GM12878 (cell line): ENCODE measurements around the gene MTM1. TPM values are rescaled to one million over a fixed set of nuclear protein-coding genes. Genes with fewer than 3 reads are reported as not detected.

ENCODE experiments used
- ATAC-seq: fragments of 200-7000 bp; cut with Tn5 transposase; 3 replicates; pipeline ENCODE4 v1.9.1; 2020; ENCODE audit warnings: mild to moderate bottlenecking, moderate library complexity
- BruUV-seq: library from RNA; stranded (reverse); fragments of 400-500 nt; replicated peaks from 2 replicates; lab custom pipeline; 2021; lab: Mats Ljungman, UMichigan
- CTCF ChIA-PET: fragments of 300-600 bp; sonication (Branson Sonifier 250); formaldehyde crosslinking; extraction: SDS; loops from one replicate; lab custom pipeline; 2021; ENCODE audit warnings: inconsistent platforms; lab: Yijun Ruan, JAX
- POLR2A ChIA-PET: fragments of 350-600 bp; formaldehyde crosslinking; extraction: SDS; loops from one replicate; lab custom pipeline; 2021; ENCODE audit warnings: inconsistent platforms; lab: Charles Lee
- RAD21 ChIA-PET: fragments of 300-600 bp; sonication (Branson Sonifier 250); formaldehyde crosslinking; loops from one replicate; lab custom pipeline; 2023; ENCODE audit warnings: antibody characterized with exemption; ENCODE audit not compliant: unreplicated experiment; lab: Charles Lee
- SMC1A ChIA-PET: fragments of 300-600 bp; sonication (Branson Sonifier 250); formaldehyde crosslinking; loops from one replicate; lab custom pipeline; 2023; ENCODE audit not compliant: unreplicated experiment, uncharacterized antibody; lab: Charles Lee
- DNase-seq: peaks from one replicate; pipeline ENCODE4 v3.0.0-alpha.2; 2011; ENCODE audit warnings: low read depth, low spot score
- FAIRE-seq: peaks from 3 replicates; lab custom pipeline; 2011; peaks lifted over from hg19 to GRCh38; lab: Jason Lieb, UNC
- H2AFZ ChIP-seq: 2 replicates; pipeline ENCODE4 v1.6.0; 2011; ENCODE audit warnings: low read depth, low read length, control low read depth; ENCODE audit not compliant: control insufficient read depth
- H3K27ac ChIP-seq: 2 replicates; pipeline ENCODE4 v1.5.1; 2011; ENCODE audit warnings: control low read depth; ENCODE audit not compliant: control insufficient read depth, insufficient read depth
- H3K27me3 ChIP-seq, 2 experiments: replicated peaks in 1 of 2; 2 replicates each; pipeline versions ENCODE4 v1.6.0 to v1.6.1; 2011; ENCODE audit warnings: low read length in 1 of 2; ENCODE audit not compliant: control insufficient read depth in 2 of 2, insufficient read depth in 2 of 2
- H3K36me3 ChIP-seq, 2 experiments: 2 replicates each; pipeline ENCODE4 v1.5.1; 2011; ENCODE audit warnings: low read length in 1 of 2; ENCODE audit not compliant: control insufficient read depth in 2 of 2, insufficient read depth in 2 of 2
- H3K4me1 ChIP-seq: 2 replicates; pipeline ENCODE4 v1.6.1; 2011; ENCODE audit warnings: mild to moderate bottlenecking, low read length, moderate library complexity, mixed read lengths; ENCODE audit not compliant: control insufficient read depth, insufficient read depth
- H3K4me2 ChIP-seq: 2 replicates; pipeline ENCODE4 v1.6.0; 2011; ENCODE audit warnings: control low read depth; ENCODE audit not compliant: control insufficient read depth, insufficient read depth
- H3K4me3 ChIP-seq: fragments of 200-600 bp; sonication (generic); 2 replicates; pipeline ENCODE4 v1.5.1; 2016
- H3K79me2 ChIP-seq: 2 replicates; pipeline ENCODE4 v1.6.0; 2011; ENCODE audit warnings: low read length; ENCODE audit not compliant: control insufficient read depth, insufficient read depth
- H3K9ac ChIP-seq: 2 replicates; pipeline ENCODE4 v1.8.0; 2011; ENCODE audit warnings: low read length, control low read depth, mixed read lengths; ENCODE audit not compliant: control insufficient read depth, insufficient read depth
- H3K9me3 ChIP-seq: replicated peaks from 3 replicates; pipeline ENCODE4 v1.5.1; 2011; ENCODE audit warnings: mild to moderate bottlenecking, low read length; ENCODE audit not compliant: control insufficient read depth, insufficient read depth
- H4K20me1 ChIP-seq: 2 replicates; pipeline ENCODE4 v1.6.0; 2011; ENCODE audit not compliant: control insufficient read depth, insufficient read depth
- EP300 ChIP-seq, 2 experiments: fragments of 150-350 bp in 1 of 2; IDR thresholded peaks; 2 replicates each; pipeline ENCODE4 v1.6.1; 2011 to 2012; ENCODE audit warnings: low read depth in 2 of 2, low read length in 2 of 2, borderline replicate concordance in 1 of 2, improper control_type of control experiment in 1 of 2, inconsistent platforms in 1 of 2; ENCODE audit not compliant: control insufficient read depth in 1 of 2
- HDAC6 ChIP-seq: fragments of 200-600 bp; sonication (generic); IDR thresholded peaks from one replicate; pipeline ENCODE4 v1.8.0; 2017; ENCODE audit warnings: antibody characterized with exemption; ENCODE audit not compliant: unreplicated experiment
- MAX ChIP-seq: IDR thresholded peaks from 2 replicates; pipeline ENCODE4 v1.6.1; 2012; ENCODE audit warnings: low read depth, low read length, improper control_type of control experiment
- MYB ChIP-seq: fragments of 150-350 bp; IDR thresholded peaks from 2 replicates; pipeline ENCODE4 v1.6.1; 2014; ENCODE audit warnings: mild to moderate bottlenecking, low read depth, low read length, borderline replicate concordance
- RAD51 ChIP-seq: fragments of 450-650 bp; IDR thresholded peaks from 2 replicates; pipeline ENCODE4 v1.6.1; 2016; ENCODE audit warnings: moderate library complexity, mild to moderate bottlenecking, inconsistent platforms
- RELA ChIP-seq: fragments of 450-650 bp; IDR thresholded peaks from 2 replicates; pipeline ENCODE4 v1.8.0; 2014; ENCODE audit warnings: borderline replicate concordance; ENCODE audit not compliant: partially characterized antibody
- SIN3A ChIP-seq: IDR thresholded peaks from 2 replicates; pipeline ENCODE4 v1.6.1; 2012; ENCODE audit warnings: low read depth, low read length, improper control_type of control experiment
- SMARCA5 ChIP-seq: fragments of 450-650 bp; IDR thresholded peaks from 2 replicates; pipeline ENCODE4 v1.6.1; 2017; ENCODE audit warnings: mild to moderate bottlenecking
- SREBF1 ChIP-seq: IDR thresholded peaks from 2 replicates; pipeline ENCODE4 v1.6.1; 2012; ENCODE audit warnings: mild to moderate bottlenecking, low read length
- STAT1 ChIP-seq: fragments of 450-650 bp; conservative IDR thresholded peaks from 2 replicates; pipeline ENCODE4 v1.6.1; 2014; ENCODE audit warnings: antibody characterized with exemption, mild to moderate bottlenecking
- YY1 ChIP-seq: IDR thresholded peaks from 2 replicates; pipeline ENCODE4 v1.6.1; 2011; ENCODE audit warnings: low read depth, mild to moderate bottlenecking, low read length
- ZNF24 ChIP-seq: fragments of 450-650 bp; IDR thresholded peaks from 2 replicates; pipeline ENCODE4 v1.6.1; 2017; ENCODE audit warnings: antibody characterized with exemption, mild to moderate bottlenecking
- WGBS: methylation state at CpG from one replicate; pipeline ENCODE4 v1.1.6; 2016; ENCODE audit warnings: low lambda C conversion rate; ENCODE audit not compliant: insufficient replicate concordance, insufficient coverage; ENCODE audit errors: missing lambda C conversion rate; 5-methylcytosine and 5-hydroxymethylcytosine counted together
- in situ Hi-C: fragments of 300-500 bp; cut with MboI; formaldehyde crosslinking; loops from 9 replicates; pipeline ENCODE4 v1.14.3; 2018; ENCODE audit warnings: mixed read lengths
- intact Hi-C: fragments of 100-400 bp; cut with micrococcal nuclease; formaldehyde crosslinking; loops from one replicate; pipeline ENCODE4 v1.14.2; 2022; ENCODE audit not compliant: unreplicated experiment
- polyA plus RNA-seq, 11 experiments: library from polyadenylated mRNA; depleted of rRNA in 4 of 11; unstranded in 6 of 11; stranded (reverse) in 5 of 11; fragments of >200 nt; fragmentation: Nextera tagmentation in 4 of 11; fragmentation: Illumina TruSeq in 1 of 11; extraction: Ambion mirVana in 4 of 11; extraction: Trizol in 1 of 11; gene quantifications; 1 replicate in 1 of 11; 2 replicates in 10 of 11; pipeline versions ENCODE4 v1.2.1 to v1.2.3, GENCODE V29; 2011 to 2016; ENCODE audit warnings: inconsistent platforms in 2 of 11, missing spikeins in 2 of 11, low read depth in 1 of 11
- total RNA-seq, 4 experiments: library from RNA; depleted of rRNA in 3 of 4; stranded (reverse); fragments of >200 nt in 3 of 4; fragmentation: Illumina TruSeq in 1 of 4; extraction: Trizol in 1 of 4; gene quantifications; 2 replicates each; pipeline versions ENCODE4 v1.2.1 to v1.2.3, GENCODE V29; 2013 to 2021
- TF ChIP-seq, protein P1 (sequence below): fragments of 450-650 bp; IDR thresholded peaks from 2 replicates; pipeline ENCODE4 v1.6.1; 2017; ENCODE audit warnings: antibody characterized with exemption, mild to moderate bottlenecking, moderate library complexity

MTM1 gene
- total and polyA plus RNA-seq, 10 of the 15 experiments (the other 5 are each of a cell fraction or from before 2014, with no cell fraction given): 3.9 to 13.3 (median 8.4) TPM

- WGBS: 12% methylated on average over 6 of the region's 6 CpGs
- ATAC-seq (no peak), DNase-seq (no peak), FAIRE-seq (no peak)
- CTCF ChIA-PET: no interaction called here
- RAD21 ChIA-PET: no interaction called here
- intact Hi-C loops: loop anchor here (10.0 kb wide), 1 partner anchor 174 kb away; no protein-coding TSS in a partner anchor
- Histone ChIP-seq H3K27ac (no peak overlapping the region), H3K4me3 (no peak overlapping the region), H3K79me2 (no peaks in the 10 kb centered on the region), H3K36me3 (no peaks in the 10 kb centered on the region), H3K4me1 (peaks cover 4% of the 10 kb centered on the region; the same call in 1 of the 2 replicates), H3K4me2 (no peak overlapping the region), H2AFZ (no peak overlapping the region), H3K9me3 (peaks cover 4% of the 10 kb centered on the region; the same call in 1 of the 3 replicates), H3K9ac (no peak overlapping the region), H3K27me3 (no peaks in the 10 kb centered on the region), H4K20me1 (no peaks in the 10 kb centered on the region)
- in situ Hi-C loops: no loop called here
- SMC1A ChIA-PET: no interaction called here
- POLR2A ChIA-PET: no interaction called here
- TF ChIP-seq YY1 (no peak), HDAC6 (no peak), ZNF24 (no peak), RAD51 (no peak), MYB (no peak), MAX (no peak), STAT1 (no peak), RELA (no peak), SIN3A (no peak), EP300 (IDR thresholded peaks at IDR 0.05; ENCODE audit: borderline replicate concordance in 1 of 2, control insufficient read depth in 1 of 2, low read depth in 2 of 2, low read length in 2 of 2) (no peak), SREBF1 (no peak), SMARCA5 (no peak)
- TF ChIP-seq, protein P1, sequence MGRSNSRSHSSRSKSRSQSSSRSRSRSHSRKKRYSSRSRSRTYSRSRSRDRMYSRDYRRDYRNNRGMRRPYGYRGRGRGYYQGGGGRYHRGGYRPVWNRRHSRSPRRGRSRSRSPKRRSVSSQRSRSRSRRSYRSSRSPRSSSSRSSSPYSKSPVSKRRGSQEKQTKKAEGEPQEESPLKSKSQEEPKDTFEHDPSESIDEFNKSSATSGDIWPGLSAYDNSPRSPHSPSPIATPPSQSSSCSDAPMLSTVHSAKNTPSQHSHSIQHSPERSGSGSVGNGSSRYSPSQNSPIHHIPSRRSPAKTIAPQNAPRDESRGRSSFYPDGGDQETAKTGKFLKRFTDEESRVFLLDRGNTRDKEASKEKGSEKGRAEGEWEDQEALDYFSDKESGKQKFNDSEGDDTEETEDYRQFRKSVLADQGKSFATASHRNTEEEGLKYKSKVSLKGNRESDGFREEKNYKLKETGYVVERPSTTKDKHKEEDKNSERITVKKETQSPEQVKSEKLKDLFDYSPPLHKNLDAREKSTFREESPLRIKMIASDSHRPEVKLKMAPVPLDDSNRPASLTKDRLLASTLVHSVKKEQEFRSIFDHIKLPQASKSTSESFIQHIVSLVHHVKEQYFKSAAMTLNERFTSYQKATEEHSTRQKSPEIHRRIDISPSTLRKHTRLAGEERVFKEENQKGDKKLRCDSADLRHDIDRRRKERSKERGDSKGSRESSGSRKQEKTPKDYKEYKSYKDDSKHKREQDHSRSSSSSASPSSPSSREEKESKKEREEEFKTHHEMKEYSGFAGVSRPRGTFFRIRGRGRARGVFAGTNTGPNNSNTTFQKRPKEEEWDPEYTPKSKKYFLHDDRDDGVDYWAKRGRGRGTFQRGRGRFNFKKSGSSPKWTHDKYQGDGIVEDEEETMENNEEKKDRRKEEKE: no peak
- no TSS peak for BruUV-seq
Measured at GRCh38 chrX:150540965-150541364, 27.5 kb upstream of the MTM1 start.
